HTERT RPE-1 (cell line): ENCODE data around the gene LRRTM2.

Source experiments
- in situ Hi-C: fragments of 300-500 bp; cut with MboI; formaldehyde crosslinking; loops from 4 replicates; pipeline ENCODE4 v1.14.3; 2020; ENCODE audit warnings: low sequenced_read_pairs

LRRTM2 gene

GRCh38 chr5:138884094-138884493, 9.0 kb upstream of the LRRTM2 start:
- in situ Hi-C loops = no loop called here

- in situ Hi-C loops = no loop called here
Measured at GRCh38 chr5:138883211-138883610, 8.1 kb upstream of the LRRTM2 start.

DNA sequence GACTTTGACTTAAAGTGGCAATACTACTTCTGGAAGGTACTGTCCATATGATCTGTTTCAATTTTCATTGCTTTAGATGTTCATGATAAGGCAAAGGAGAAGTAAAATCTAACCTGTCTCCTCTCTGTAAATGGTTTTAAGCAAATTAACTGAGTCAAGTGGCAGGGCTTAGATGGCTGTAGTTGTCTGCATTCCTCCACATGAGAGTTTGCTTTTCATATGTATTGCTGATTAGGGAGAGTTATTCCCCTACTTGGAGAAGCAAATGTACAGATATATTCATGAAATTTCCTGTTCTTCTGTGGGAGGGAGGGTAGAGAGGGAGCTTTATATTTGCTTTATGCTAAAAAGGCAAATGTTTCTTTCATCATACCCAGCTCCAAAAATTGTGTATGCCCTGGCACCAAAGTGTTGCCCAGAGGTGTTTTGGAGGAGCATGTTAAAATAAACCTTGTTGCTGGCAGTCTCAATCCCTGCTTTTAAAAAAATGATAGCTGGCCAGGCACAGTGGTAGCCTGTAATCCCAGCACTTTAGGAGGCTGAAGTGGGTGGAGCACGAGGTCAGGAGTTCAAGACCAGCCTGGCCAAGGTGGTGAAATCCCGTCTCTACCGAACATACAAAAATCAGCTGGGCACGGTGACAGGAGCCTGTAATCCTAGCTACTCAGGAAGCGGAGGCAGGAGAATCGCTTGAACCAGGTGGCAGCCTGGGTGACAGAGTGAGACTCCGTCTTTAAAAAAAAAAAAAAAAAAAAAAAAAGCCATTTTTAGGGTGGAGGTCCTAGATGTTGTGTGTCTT, 3.5 kb upstream of the LRRTM2 start:
- in situ Hi-C loops = no loop called here

- in situ Hi-C loops = no loop called here
Measured at GRCh38 chr5:138876811-138877210, 1.7 kb upstream of the LRRTM2 start.

- in situ Hi-C loops = no loop called here
Measured at GRCh38 chr5:138875946-138876345, 811 bp upstream of the LRRTM2 start.

- in situ Hi-C loops = no loop called here
Measured at GRCh38 chr5:138875552-138875875, 379 bp upstream of the LRRTM2 start.

GRCh38 chr5:138874241-138874640, 894 bp downstream of the LRRTM2 start:
- in situ Hi-C loops = no loop called here

DNA sequence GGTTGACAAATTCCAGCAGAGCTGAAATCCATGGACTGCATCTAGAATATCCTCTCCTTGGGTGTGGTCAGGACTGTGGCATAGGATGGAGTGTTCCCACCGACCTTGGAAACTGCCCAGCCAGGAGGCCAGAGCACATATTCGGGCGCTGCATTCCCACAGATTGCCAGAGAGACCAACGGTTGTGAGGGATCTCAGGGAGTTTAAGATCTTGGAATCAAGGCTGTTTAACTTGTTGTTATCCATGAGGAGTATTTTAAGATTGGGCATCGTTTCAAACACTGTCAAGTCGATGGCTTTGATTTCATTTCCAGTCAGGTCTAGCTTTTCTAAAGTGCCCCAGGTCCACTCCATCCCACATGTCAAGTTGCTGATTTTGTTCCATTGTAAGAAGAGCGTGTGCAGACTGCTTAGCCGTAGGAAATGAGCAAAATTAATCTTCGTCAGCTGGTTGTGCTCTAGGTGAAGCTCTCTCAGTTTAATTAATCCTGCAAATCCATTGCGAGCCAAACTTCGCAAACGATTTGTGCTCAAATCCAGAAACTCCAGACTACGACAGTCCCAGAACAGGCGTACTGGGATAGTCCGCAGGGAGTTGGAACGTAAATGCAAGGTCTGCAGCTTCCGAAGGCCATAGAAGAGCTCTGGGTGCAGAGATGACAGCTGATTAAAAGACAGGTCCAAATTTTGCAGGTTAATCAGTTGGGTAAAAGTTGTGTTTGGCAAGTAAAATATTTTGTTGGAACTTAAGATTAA, 1.5 kb downstream of the LRRTM2 start:
- in situ Hi-C loops = no loop called here

- in situ Hi-C loops = no loop called here
Measured at GRCh38 chr5:138872841-138873465, 2.2 kb downstream of the LRRTM2 start.

- in situ Hi-C loops = no loop called here
Measured at GRCh38 chr5:138870611-138871010, 4.5 kb downstream of the LRRTM2 start.

DNA sequence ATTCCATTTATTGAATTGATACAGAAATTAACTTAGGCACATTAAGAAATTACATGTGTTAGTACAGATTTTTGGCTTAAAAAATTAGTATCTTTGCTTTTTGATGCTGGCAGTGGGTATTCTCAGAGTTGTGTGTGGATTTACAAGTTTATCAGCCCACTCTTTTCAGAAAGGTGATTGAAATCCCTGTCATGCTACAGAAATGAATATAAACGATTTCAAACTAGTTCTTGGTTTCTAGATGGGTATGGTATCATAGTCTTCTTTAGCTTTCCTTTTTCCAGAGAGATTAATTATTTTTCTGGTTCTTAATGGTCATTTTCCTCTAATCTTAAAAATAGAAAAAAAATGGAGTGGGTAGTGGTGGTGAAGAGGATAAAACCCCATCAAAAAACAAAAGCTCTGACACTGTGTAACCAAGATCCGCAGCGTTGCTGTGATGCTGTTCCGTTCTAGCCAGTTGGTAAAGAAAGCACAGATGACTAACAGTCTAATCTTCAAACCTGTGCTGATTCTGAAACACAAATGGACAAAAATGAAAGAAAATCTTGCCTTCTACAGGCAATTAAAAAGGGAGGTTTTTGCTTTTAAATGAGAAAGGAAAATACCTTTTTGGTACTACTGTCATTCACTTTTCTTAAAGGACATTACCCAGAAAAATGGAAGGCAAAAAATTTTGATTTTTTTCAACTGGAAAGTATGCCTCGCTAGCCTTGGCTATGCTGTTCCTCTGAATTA, 5.2 kb downstream of the LRRTM2 start:
- in situ Hi-C loops = no loop called here

- in situ Hi-C loops = no loop called here
Measured at GRCh38 chr5:138869038-138869437, 6.1 kb downstream of the LRRTM2 start.

DNA sequence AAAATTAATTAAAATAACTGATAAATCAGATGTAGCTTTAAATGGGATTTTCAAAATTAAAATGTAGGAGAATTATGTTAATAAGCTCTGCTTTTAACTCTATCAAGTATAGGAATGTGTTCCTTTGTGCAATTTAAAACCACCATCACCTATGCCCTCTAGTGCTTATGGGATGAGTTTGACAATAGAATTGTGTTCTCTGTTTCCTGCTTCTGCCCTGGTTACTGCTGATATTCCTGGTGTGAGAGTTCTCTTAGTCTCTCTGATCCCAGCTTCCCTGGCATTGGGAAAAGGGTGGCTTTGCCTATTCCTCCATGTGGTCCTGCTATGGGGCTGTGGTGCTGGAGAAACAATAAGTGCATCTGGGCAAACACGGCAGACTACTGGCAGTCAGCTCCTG, 8.1 kb downstream of the LRRTM2 start:
- in situ Hi-C loops = no loop called here

DNA sequence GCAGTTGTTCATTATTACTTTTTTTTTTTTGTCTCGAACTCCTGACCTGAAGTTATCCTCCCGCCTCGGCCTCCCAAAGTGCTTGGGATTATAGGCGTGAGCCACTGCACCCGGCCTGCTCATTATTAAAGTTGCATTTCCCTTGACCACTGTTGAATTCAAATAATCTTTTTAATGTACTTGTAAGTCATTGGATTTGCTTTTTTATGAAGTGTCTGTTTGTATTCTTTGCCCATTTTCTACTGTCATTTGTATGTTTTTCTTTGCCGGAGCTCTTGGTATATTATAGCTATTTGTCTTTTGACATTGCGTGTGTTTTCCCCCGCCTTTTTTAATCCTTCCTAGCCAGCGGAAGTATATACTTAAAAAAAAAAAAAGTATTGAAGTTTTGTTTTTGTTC, 22.0 kb downstream of the LRRTM2 start:
- in situ Hi-C loops = no loop called here

GRCh38 chr5:138850865-138851435, 24.2 kb downstream of the LRRTM2 start:
- in situ Hi-C loops = no loop called here

- in situ Hi-C loops = no loop called here
Measured at GRCh38 chr5:138849882-138850281, 25.3 kb downstream of the LRRTM2 start.

DNA sequence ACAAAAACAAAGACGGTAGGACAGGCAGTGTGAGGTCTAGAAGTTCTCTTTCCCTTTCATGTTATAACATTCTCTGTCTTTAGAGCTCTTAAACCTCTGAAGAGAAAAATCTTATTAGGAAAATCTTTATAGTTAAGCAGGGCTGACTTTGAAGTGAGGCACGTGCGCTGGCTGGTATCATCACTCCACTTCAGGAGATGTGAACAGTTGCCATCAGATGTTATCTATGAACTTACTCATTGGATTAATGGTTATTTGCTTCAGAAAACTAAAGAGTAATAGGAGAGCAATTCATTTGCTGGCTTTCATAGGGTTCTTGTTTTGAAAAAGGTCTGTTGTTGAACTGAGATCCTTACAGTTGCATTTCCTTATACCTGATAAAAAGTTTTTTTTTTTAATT, 25.7 kb downstream of the LRRTM2 start:
- in situ Hi-C loops = no loop called here

DNA sequence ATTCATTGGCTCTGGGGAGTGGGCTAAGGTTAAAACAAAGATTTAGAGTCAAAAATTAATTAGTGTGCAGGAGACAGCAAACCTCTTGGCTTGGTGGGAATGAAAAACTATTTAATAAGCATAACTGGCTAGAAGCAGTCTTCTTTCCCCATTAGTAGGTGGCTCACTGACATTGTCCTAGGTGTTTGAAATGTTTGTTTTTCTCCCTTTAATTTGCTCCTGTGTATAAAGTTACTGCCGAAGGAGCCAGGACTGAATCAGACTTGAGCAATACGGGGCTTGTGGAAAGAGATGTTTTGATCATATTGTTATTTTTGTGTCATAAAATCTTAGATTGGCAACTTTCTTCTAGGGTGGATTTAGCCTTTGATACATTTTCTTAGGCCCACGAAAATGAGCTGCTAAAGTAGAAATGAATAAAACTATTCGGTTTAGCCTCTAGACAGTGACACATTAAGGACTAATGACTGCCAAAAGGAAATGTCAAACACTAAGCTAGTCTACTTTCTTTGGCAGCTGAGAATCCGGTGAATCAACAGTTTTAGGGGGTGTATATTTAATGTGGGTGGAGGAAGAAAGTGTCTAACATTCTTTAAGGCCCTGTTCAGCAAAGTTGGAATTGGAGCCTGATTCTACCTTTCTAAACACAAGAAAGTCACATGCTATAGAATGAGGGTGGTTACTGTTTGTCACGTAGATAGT, 30.2 kb downstream of the LRRTM2 start:
- in situ Hi-C loops = no loop called here

DNA sequence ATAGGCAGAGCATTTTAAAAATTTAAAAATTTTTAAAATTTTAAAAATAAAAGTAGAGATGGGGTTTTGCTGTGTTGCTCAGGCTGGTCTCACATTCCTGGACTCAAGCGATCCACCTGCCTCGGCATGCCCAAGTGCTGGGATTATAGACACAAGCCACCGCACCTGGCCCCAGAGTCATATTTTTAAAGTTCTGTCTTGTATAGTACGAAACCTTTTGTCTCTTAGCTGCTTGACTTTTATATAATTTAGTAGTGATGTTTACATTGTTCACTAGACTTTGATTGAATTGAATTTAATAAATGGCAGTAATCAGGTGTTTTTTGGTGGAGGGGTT, 31.0 kb downstream of the LRRTM2 start:
- in situ Hi-C loops = no loop called here

GRCh38 chr5:138843316-138844124, 31.6 kb downstream of the LRRTM2 start:
- in situ Hi-C loops = no loop called here
